ENCODE results near the gene SIK2.

The SIK2 gene

GRCh38 chr11:111734101-111734953, 132.1 kb downstream of the SIK2 start:
- no peak for DNase-seq

- DNase-seq: no peak
Observed at GRCh38 chr11:111734954-111735261, 132.7 kb downstream of the SIK2 start.

GRCh38 chr11:111735262-111736116, 133.2 kb downstream of the SIK2 start:
- peak; percentile 5 for DNase-seq

GRCh38 chr11:111736181-111736590, 133.9 kb downstream of the SIK2 start:
- DNase-seq: no peak

- DNase-seq: no peak
Observed at GRCh38 chr11:111736621-111737443, 134.6 kb downstream of the SIK2 start.

GRCh38 chr11:111737444-111738210, 135.4 kb downstream of the SIK2 start:
- DNase-seq: no peak

GRCh38 chr11:111739299-111739698, 137.1 kb downstream of the SIK2 start:
- DNase-seq: no peak

GRCh38 chr11:111741751-111742150, 139.5 kb downstream of the SIK2 start:
- DNase-seq: no peak

- DNase-seq: no peak
Observed at GRCh38 chr11:111743700-111744099, 141.5 kb downstream of the SIK2 start.

GRCh38 chr11:111745719-111746504, 143.7 kb downstream of the SIK2 start:
- DNase-seq: no peak

- DNase-seq: no peak
Observed at GRCh38 chr11:111748035-111748804, 146.0 kb downstream of the SIK2 start.

GRCh38 chr11:111749646-111750045, 147.4 kb downstream of the SIK2 start:
- no peak for DNase-seq

- DNase-seq: no peak
Observed at GRCh38 chr11:111756097-111756496, 153.8 kb downstream of the SIK2 start.

- no peak for DNase-seq
Observed at GRCh38 chr11:111759376-111759775, 157.1 kb downstream of the SIK2 start.

GRCh38 chr11:111759778-111760407, 157.6 kb downstream of the SIK2 start:
- no peak for DNase-seq

GRCh38 chr11:111761036-111761435, 158.8 kb downstream of the SIK2 start:
- DNase-seq: no peak

GRCh38 chr11:111762526-111762925, 160.3 kb downstream of the SIK2 start:
- DNase-seq: no peak

GRCh38 chr11:111762981-111763643, 160.9 kb downstream of the SIK2 start:
- DNase-seq: no peak

- no peak for DNase-seq
Observed at GRCh38 chr11:111764621-111765020, 162.4 kb downstream of the SIK2 start.

Measured in NCI-H146 (cell line).